Uterus (tissue), 4 donors: Measurements from ENCODE around the gene SAMD8. TPM values are rescaled to one million over a fixed set of nuclear protein-coding genes. Genes with fewer than 3 reads are reported as not detected.

Experiments used
- DNase-seq, 2 donors: peaks; one replicate each; pipeline ENCODE4 v3.0.0-alpha.2; 2019 to 2020
- H3K27ac ChIP-seq, 2 donors: fragments of 200-600 bp; sonication (generic); 1 replicate in 1 of 2; 2 replicates in 1 of 2; pipeline ENCODE4 v1.5.1; 2016 to 2018
- H3K27me3 ChIP-seq, 2 donors: fragments of 200-600 bp; sonication (generic); one replicate each; pipeline ENCODE4 v1.5.1; 2018 to 2019; ENCODE audit warnings: control low read depth in 1 of 2
- H3K36me3 ChIP-seq, 2 donors: fragments of 200-600 bp; sonication (generic); one replicate each; pipeline ENCODE4 v1.5.1; 2019; ENCODE audit warnings: control low read depth in 1 of 2
- H3K4me1 ChIP-seq, 2 donors: fragments of 200-600 bp; sonication (generic); one replicate each; pipeline ENCODE4 v1.5.1; 2018 to 2019; ENCODE audit warnings: control low read depth in 1 of 2
- H3K4me3 ChIP-seq, 2 donors: fragments of 200-600 bp; sonication (generic); 1 replicate in 1 of 2; 2 replicates in 1 of 2; pipeline ENCODE4 v1.5.1; 2018 to 2019; ENCODE audit warnings: mild to moderate bottlenecking in 1 of 2
- H3K9me3 ChIP-seq, 2 donors: fragments of 200-600 bp; sonication (generic); one replicate each; pipeline ENCODE4 v1.5.1; 2019; ENCODE audit warnings: control low read depth in 1 of 2
- CTCF ChIP-seq, 4 experiments: fragments of 200-600 bp in 2 of 4; fragments of 450-650 bp in 2 of 4; sonication (generic) in 2 of 4; IDR thresholded peaks; one replicate each; pipeline ENCODE4 v1.5.1; 2016 to 2019; ENCODE audit warnings: antibody characterized with exemption in 4 of 4, mild to moderate bottlenecking in 2 of 4, moderate library complexity in 1 of 4
- POLR2A ChIP-seq, 2 donors: fragments of 450-650 bp; IDR thresholded peaks; one replicate each; pipeline ENCODE4 v1.6.1; 2016; ENCODE audit warnings: antibody characterized with exemption in 2 of 2, mild to moderate bottlenecking in 1 of 2, moderate library complexity in 1 of 2
- intact Hi-C: fragments of 100-400 bp; cut with DNase I; formaldehyde crosslinking; loops from one replicate; pipeline ENCODE4 v1.15.1; 2023; ENCODE audit warnings: low total_unique reads
- total RNA-seq, 4 donors: library from RNA; depleted of rRNA in 3 of 4; stranded (reverse); fragments of >200 nt in 3 of 4; gene quantifications; one replicate each; pipeline versions ENCODE4 v1.1.0 to v1.2.4, GENCODE V29; 2014 to 2023
- donor health status: DM: yes; HTN: yes; CAD: no.

SAMD8 gene
- total RNA-seq, 4 donors from 2014 or later = 25.4 to 51.4 (median 49.2) TPM

- no peak for DNase-seq
- Histone ChIP-seq H3K4me3 (no peak overlapping the region), H3K4me1 (peaks cover 0 to 8% of the 10 kb centered on the region in 2 donors), H3K27me3 (no peaks in the 10 kb centered on the region), H3K27ac (no peak overlapping the region), H3K9me3 (no peaks in the 10 kb centered on the region), H3K36me3 (no peaks in the 10 kb centered on the region)
- intact Hi-C loops = loop anchor here (5.0 kb wide), 1 partner anchor 832 kb away; no protein-coding TSS in a partner anchor
- no peak for TF ChIP-seq CTCF (IDR thresholded peaks at IDR 0.05)
- no peak for TF ChIP-seq POLR2A (IDR thresholded peaks at IDR 0.05)
These were observed 12.4 kb upstream of the SAMD8 start for GRCh38 chr10:75098902-75099673.

- Histone ChIP-seq H3K27ac (peak overlapping the region; percentile 66 to 87), H3K36me3 (no peaks in the 10 kb centered on the region), H3K4me3 (no peak overlapping the region), H3K9me3 (no peaks in the 10 kb centered on the region), H3K4me1 (peaks cover 0 to 8% of the 10 kb centered on the region in 2 donors), H3K27me3 (no peaks in the 10 kb centered on the region)
- DNase-seq = peak; percentile 78 to 85
- intact Hi-C loops = loop anchor here (5.0 to 10.0 kb wide), 2 partner anchors 135 to 833 kb away; partner anchors contain the start of gene COMTD1
- peak in 1 of 2 donors; percentile 31 for TF ChIP-seq POLR2A (IDR thresholded peaks at IDR 0.05)
- peak; percentile 98 to 99 (median 99) for TF ChIP-seq CTCF (IDR thresholded peaks at IDR 0.05)
These were observed 11.3 kb upstream of the SAMD8 start for GRCh38 chr10:75099952-75100763.

GRCh38 chr10:75100764-75101291 is 10.6 kb upstream of the SAMD8 start:
- Histone ChIP-seq H3K36me3 (no peaks in the 10 kb centered on the region), H3K4me1 (peaks cover 0 to 8% of the 10 kb centered on the region in 2 donors), H3K9me3 (no peaks in the 10 kb centered on the region), H3K27me3 (no peaks in the 10 kb centered on the region), H3K27ac (peak overlapping the region; percentile 66 to 87), H3K4me3 (no peak overlapping the region)
- intact Hi-C loops = loop anchor here (10.0 kb wide), 1 partner anchor 134 kb away; the partner anchor contains the start of gene COMTD1
- no peak for TF ChIP-seq CTCF (IDR thresholded peaks at IDR 0.05)
- TF ChIP-seq POLR2A (IDR thresholded peaks at IDR 0.05) = no peak
- no peak for DNase-seq

- H3K36me3 ChIP-seq = no peaks in the 10 kb centered on the region
- no peaks in the 10 kb centered on the region for H3K9me3 ChIP-seq
- intact Hi-C loops = loop anchor here (10.0 kb wide), 1 partner anchor 133 kb away; the partner anchor contains the start of gene COMTD1
- peaks cover 0 to 8% of the 10 kb centered on the region in 2 donors for H3K4me1 ChIP-seq
- no peak for TF ChIP-seq CTCF (IDR thresholded peaks at IDR 0.05)
- no peak for TF ChIP-seq POLR2A (IDR thresholded peaks at IDR 0.05)
- DNase-seq = no peak
- no peaks in the 10 kb centered on the region for H3K27me3 ChIP-seq
- H3K27ac ChIP-seq = peak overlapping the region; percentile 66 to 87
- no peak overlapping the region for H3K4me3 ChIP-seq
These were observed 9.8 kb upstream of the SAMD8 start for GRCh38 chr10:75101416-75102251.
